ENCODE data around the gene CARNS1. TPM values are rescaled to one million over a fixed set of nuclear protein-coding genes. Genes with fewer than 3 reads are reported as not detected.
A peak's percentile ranks its signal among the peaks of the same experiment; 100 is the strongest.
"Not testable (repeated sequence)": the region's sequence is repeated elsewhere in the genome, so short reads cannot be mapped to it uniquely, and the experiment has no call there.

The CARNS1 gene
- total RNA-seq, 1 donor from 2014 or later = under 0.01 TPM

GRCh38 chr11:67464411-67465188 lies 49.1 kb downstream of the CARNS1 start:
- DNase-seq (ENCODE audit: low read depth in 2 of 2) = peak; percentile 80 to 86

GRCh38 chr11:67465189-67465510 lies 49.7 kb downstream of the CARNS1 start:
- DNase-seq (ENCODE audit: low read depth in 2 of 2) = no peak

- not testable (repeated sequence) for DNase-seq (ENCODE audit: low read depth in 2 of 2)
These were observed 50.1 kb downstream of the CARNS1 start for GRCh38 chr11:67465530-67465929.

GRCh38 chr11:67466367-67466766 lies 50.9 kb downstream of the CARNS1 start:
- DNase-seq (ENCODE audit: low read depth in 2 of 2) = no peak

- DNase-seq (ENCODE audit: low read depth in 2 of 2) = no peak
These were observed 51.7 kb downstream of the CARNS1 start for GRCh38 chr11:67466962-67467771.

GRCh38 chr11:67468056-67468455 lies 52.6 kb downstream of the CARNS1 start:
- DNase-seq (ENCODE audit: low read depth in 2 of 2) = no peak

GRCh38 chr11:67468456-67468758 lies 52.9 kb downstream of the CARNS1 start:
- no peak for DNase-seq (ENCODE audit: low read depth in 2 of 2)

GRCh38 chr11:67468759-67469507 lies 53.5 kb downstream of the CARNS1 start, which contains the start of gene TMEM134:
Gene TMEM134 (minus strand): TSS chr11:67469251. CDS start chr11:67469192, 59 bp downstream.
- DNase-seq (ENCODE audit: low read depth in 2 of 2) = peak; percentile 94 to 97

GRCh38 chr11:67469508-67469811 lies 54.0 kb downstream of the CARNS1 start:
- no peak for DNase-seq (ENCODE audit: low read depth in 2 of 2)

GRCh38 chr11:67470337-67471002 lies 55.0 kb downstream of the CARNS1 start:
- no peak for DNase-seq (ENCODE audit: low read depth in 2 of 2)

- DNase-seq (ENCODE audit: low read depth in 2 of 2) = no peak
These were observed 57.4 kb downstream of the CARNS1 start for GRCh38 chr11:67472882-67473281.

Other genes starting within 250 kb of the CARNS1 start
- 28.8 and 29.6 TPM in 2 replicates for gene GRK2, start 149.2 kb upstream of the CARNS1 start, total RNA-seq
- 17.2 and 30.2 TPM in 2 replicates for gene ANKRD13D, start 126.4 kb upstream of the CARNS1 start, total RNA-seq
- gene SSH3, start 112.1 kb upstream of the CARNS1 start, total RNA-seq = 7.2 and 7.3 TPM in 2 replicates
- gene POLD4, start 62.1 kb upstream of the CARNS1 start, total RNA-seq = 27.7 and 33.5 TPM in 2 replicates
- gene CLCF1, start 42.1 kb upstream of the CARNS1 start, total RNA-seq = 1.2 and 1.5 TPM in 2 replicates
- 3.0 and 3.5 TPM in 2 replicates for gene RAD9A, start 23.7 kb upstream of the CARNS1 start, total RNA-seq
- gene PPP1CA, start 13.8 kb upstream of the CARNS1 start, total RNA-seq = 217 TPM in 2 replicates
- under 0.01 TPM in 1 of 2 replicates, not detected in the other for gene TBC1D10C, start 11.6 kb upstream of the CARNS1 start, total RNA-seq
- 21.8 and 23.0 TPM in 2 replicates for gene RPS6KB2, start 12.8 kb downstream of the CARNS1 start, total RNA-seq
- 0.20 TPM in 1 of 2 replicates, not detected in the other for gene PTPRCAP, start 22.0 kb downstream of the CARNS1 start, total RNA-seq
- gene CORO1B, start 27.8 kb downstream of the CARNS1 start, total RNA-seq = 91.9 and 111 TPM in 2 replicates
- gene GPR152, start 37.1 kb downstream of the CARNS1 start, total RNA-seq = not detected in 2 replicates
- gene CABP4, start 39.7 kb downstream of the CARNS1 start, total RNA-seq = 0.60 and 1.3 TPM in 2 replicates
- 14.2 and 16.1 TPM in 2 replicates for gene TMEM134, start 53.6 kb downstream of the CARNS1 start, total RNA-seq
- 67.1 and 112 TPM in 2 replicates for gene AIP, start 67.3 kb downstream of the CARNS1 start, total RNA-seq
- gene PITPNM1, start 89.7 kb downstream of the CARNS1 start, total RNA-seq = 3.6 and 5.2 TPM in 2 replicates
- gene CDK2AP2, start 92.5 kb downstream of the CARNS1 start, total RNA-seq = 13.1 and 19.2 TPM in 2 replicates
- not detected in 2 replicates for gene CABP2, start 107.8 kb downstream of the CARNS1 start, total RNA-seq
- 638 and 947 TPM in 2 replicates for gene GSTP1, start 168.1 kb downstream of the CARNS1 start, total RNA-seq
- 143 and 149 TPM in 2 replicates for gene NDUFV1, start 191.3 kb downstream of the CARNS1 start, total RNA-seq
- gene NUDT8, start 214.3 kb downstream of the CARNS1 start, total RNA-seq = 7.1 and 7.6 TPM in 2 replicates
- gene TBX10, start 224.1 kb downstream of the CARNS1 start, total RNA-seq = not detected in 2 replicates
- not detected in 2 replicates for gene ACY3, start 235.1 kb downstream of the CARNS1 start, total RNA-seq